Endometrium (tissue), 2 donors: ENCODE results near the gene CFAP20DC.
A peak's percentile ranks its signal among the peaks of the same experiment; 100 is the strongest.
"Not testable (repeated sequence)": the region's sequence is repeated elsewhere in the genome, so short reads cannot be mapped to it uniquely, and the experiment has no call there.

Source experiments
- FAIRE-seq: peaks from 2 replicates; lab custom pipeline; 2012; peaks lifted over from hg19 to GRCh38; lab: Jason Lieb, UNC
- donor health status: control.
- donor health status: control.

The CFAP20DC gene

GRCh38 chr3:59049671-59050331, at the start of gene CFAP20DC:
TSS of gene CFAP20DC (minus strand) at chr3:59050025. CDS start at chr3:59049631, 394 bp downstream.
- FAIRE-seq = peak; percentile 90

DNA sequence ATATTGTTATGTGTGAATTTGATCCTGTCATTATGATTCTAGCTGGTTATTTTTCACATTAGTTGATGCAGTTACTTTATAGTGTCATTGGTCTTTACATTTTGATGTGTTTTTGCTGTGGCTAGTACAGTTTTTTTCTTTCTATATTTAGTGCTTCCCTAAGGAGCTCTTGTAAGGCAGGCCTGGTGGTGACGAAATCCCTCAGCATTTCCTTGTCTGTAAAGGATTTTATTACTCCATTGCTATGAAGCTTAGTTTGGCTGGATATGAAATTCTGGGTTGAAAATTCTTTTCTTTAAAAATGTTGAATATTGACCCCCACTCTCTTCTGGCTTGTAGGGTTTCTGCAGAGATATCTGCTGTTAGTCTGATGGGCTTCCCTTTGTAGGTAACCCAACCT, 48.7 kb upstream of the CFAP20DC start:
- not testable (repeated sequence) for FAIRE-seq

DNA sequence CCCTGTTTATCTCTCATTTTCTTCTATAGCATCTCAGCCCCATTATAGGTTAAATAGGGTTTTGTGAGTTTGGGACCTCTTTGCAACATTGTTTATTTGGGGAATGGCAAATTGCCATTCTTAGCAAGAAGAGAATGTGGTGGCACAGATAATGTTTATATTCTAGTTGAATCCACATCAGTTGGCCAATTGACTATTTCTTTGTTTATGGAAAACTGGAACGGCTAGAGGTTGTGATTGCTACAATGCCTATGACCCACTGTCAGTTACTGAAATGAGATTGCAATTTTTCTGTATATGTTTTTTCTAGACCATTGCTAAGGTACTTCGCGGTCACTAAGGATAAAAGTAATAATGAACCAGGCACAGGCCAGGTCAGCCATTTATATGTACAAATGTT, 44.6 kb upstream of the CFAP20DC start:
- FAIRE-seq = no peak

GRCh38 chr3:59093521-59093920, 43.7 kb upstream of the CFAP20DC start:
- no peak for FAIRE-seq

DNA sequence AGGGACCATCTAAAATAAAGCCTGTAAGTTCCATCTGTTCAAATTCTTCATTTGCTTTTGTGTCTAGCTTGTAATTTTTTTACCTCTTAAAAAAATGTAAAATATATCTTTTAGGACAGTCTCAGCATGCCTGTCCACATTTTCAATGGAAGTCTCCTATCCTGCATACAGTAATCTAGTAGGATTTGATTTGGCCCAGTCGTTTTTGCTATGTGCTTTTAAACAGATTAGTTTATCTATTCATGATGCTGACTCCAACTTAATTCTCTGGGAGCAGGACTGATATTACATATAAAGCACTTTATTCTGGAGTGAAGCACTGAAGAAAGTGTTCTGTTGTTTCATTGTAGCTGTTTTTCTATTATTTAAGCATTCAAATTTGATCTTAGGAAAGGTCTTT, 38.9 kb upstream of the CFAP20DC start:
- FAIRE-seq = no peak

GRCh38 chr3:59085976-59086375, 36.2 kb upstream of the CFAP20DC start:
- no peak for FAIRE-seq

GRCh38 chr3:59084583-59084982, 34.8 kb upstream of the CFAP20DC start:
- no peak for FAIRE-seq

DNA sequence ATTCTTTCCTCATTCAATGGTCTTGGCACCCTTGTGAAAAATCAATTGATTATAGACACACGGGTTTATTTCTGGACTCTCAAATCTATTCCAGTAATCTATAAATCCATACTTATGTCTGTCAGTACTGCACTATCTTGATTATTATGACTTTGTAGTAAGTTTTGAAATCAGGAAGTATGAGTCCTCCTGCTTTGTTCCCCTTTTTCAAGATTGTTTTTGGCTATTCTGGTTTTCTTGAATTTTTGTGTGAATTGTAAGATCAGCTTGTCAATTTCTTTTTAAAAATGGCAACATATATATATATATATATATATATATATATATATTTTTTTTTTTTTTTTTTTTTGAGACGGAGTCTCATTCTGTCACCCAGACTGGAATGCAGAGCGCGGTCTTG, 32.3 kb upstream of the CFAP20DC start:
- no peak for FAIRE-seq

- no peak for FAIRE-seq
Observed at GRCh38 chr3:59081071-59081470, 31.2 kb upstream of the CFAP20DC start.

DNA sequence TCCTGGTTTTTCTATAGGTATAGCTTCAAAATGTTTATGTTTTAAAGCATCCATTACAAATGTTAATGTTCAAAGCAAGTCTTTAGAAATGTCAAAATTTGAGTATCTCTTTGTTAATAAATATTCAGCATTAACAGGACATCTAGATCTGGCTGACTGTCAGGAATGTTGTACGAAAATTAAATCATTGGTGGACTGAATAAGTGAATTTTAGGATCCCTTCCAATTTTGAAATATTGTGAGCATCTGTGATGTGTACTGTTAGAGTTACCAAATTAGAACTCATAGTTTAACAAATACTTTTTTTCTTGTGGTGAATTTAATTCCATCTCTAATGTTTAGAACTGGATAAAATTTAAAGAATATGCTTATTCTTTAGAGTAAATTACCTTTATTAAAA, 30.1 kb upstream of the CFAP20DC start:
- FAIRE-seq = no peak

DNA sequence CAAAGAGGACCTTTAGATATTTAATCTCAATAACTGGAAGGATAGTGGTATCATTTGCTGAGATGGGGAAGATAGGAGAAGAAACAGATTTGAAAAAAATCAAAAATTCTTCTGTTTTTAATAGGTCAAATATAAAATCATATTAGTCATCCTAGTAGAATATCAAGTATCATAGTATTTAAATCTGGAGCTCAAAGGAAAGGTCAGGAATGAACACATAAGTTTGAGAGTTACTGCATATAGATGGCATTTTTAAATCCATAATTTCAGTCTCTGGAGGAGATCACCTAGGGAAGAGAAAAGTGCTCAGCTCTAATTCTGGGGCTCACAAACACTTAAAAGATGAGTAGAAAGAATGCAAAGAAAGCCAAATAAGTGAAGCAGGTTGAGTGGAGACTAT, 24.9 kb upstream of the CFAP20DC start:
- FAIRE-seq = no peak

- FAIRE-seq = peak; percentile 63
Observed at GRCh38 chr3:59072681-59073080, 22.9 kb upstream of the CFAP20DC start.

DNA sequence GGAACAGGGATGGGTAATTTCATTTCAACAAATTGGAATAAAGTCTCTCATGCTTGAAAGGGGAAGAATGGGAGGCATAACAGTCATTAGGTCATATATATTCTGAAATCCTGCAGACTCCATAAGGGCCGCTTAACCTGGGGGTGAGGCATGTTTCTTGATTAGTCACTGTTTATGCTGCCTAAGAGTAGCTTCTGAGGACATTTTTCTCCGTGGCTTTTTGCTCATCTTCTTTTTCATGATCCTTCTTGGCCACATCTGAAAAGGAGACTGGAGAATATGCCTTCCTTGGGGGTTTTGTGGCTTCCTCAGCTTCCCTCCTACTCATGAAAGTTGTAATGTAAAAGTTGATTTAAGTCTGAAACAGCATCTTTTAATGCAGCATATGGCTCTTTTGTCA, 20.0 kb upstream of the CFAP20DC start:
- FAIRE-seq = no peak

GRCh38 chr3:59065240-59065639, 15.4 kb upstream of the CFAP20DC start:
- FAIRE-seq = no peak

GRCh38 chr3:59064728-59065127, 14.9 kb upstream of the CFAP20DC start:
- FAIRE-seq = no peak

DNA sequence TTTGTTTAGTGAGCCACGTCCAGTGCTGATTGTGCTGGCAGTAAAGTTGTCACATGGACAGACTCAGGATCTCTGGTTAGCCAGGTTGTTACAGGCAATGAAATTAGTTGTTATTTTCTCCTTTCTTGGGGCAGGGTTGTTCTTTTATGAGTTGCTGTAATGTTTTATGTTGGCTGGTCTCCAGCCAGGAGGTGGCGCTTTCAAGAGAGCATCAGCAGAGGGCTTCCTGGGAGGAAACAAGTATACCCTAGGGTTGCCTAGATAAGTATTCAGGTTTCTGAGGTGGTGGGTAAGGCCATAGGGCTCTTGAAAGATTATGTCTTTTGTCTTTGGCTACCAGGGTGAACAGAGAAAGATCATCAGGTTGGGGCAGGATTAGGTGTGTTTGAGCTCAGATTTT, 14.5 kb upstream of the CFAP20DC start:
- no peak for FAIRE-seq

DNA sequence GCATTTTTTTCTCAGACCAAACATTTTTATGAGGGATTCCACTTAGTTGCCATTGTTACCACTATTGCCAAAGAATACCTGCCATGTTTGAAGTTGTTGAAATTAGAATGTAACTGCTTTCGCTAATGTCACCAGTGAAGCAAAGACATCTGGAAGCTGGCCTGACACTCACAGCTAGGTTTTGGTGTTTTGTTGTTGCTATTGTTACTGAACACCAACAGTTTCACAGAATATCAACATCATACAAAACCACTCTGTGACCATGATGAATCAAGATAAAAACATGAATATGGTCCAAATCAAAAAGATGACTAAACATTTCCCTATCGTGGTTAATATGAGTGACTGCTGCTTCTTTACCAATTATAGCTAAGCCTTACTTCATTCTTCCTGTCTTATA, 6.9 kb upstream of the CFAP20DC start:
- FAIRE-seq = no peak

DNA sequence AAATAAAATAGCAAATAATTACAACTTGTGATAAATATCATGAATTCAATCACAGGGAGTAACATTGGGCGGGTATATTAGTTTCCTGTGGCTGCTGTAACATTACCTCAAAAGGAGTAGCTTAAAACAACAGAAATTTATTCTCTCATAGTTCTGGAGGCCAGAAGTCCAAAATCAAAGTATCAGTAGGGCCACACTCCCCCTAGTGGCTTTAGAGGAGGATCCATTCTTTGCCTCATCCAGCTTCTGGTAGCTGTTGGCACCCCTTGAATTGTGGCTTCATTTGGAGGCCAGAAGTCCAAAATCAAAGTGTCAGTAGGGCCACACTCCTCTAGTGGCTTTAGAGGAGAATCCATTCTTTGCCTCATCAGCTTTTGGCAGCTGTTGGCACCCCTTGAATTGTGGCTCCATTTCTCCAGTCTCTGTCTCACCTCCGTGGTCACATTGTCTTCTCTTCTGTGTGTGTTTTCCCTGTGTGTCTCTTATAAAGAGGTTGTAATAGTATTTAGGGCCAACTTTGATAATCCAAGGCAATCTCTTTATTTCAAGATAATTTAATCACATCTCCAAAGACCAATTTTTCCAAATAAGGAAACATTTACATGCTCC, 3.1 kb upstream of the CFAP20DC start:
- FAIRE-seq = no peak

- FAIRE-seq = not testable (repeated sequence)
Observed at GRCh38 chr3:59050811-59051414, 1.1 kb upstream of the CFAP20DC start.

GRCh38 chr3:59046839-59047238, 3.0 kb downstream of the CFAP20DC start:
- FAIRE-seq = no peak

DNA sequence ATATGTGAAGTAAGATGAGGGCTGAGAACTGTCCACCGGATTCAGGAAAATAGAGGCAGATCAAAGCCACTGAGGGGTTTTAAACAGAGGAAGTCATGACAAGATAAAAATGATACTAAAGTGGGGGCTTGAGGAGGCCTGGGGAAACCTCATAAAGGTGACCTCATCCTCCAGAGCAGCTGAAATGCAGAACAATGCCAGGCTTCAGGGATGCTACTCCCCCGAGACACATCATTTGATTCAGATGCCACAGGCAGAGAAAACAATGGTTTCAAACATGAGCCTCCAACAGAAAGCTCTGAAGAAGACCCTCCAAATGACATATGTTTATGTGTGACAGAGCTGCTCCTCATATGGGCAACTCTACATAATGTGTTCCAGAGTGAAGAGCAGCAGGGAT, 6.4 kb downstream of the CFAP20DC start:
- no peak for FAIRE-seq

- no peak for FAIRE-seq
Observed at GRCh38 chr3:59040902-59041301, 8.9 kb downstream of the CFAP20DC start.

- FAIRE-seq = no peak
Observed at GRCh38 chr3:59027607-59028006, 22.2 kb downstream of the CFAP20DC start.

DNA sequence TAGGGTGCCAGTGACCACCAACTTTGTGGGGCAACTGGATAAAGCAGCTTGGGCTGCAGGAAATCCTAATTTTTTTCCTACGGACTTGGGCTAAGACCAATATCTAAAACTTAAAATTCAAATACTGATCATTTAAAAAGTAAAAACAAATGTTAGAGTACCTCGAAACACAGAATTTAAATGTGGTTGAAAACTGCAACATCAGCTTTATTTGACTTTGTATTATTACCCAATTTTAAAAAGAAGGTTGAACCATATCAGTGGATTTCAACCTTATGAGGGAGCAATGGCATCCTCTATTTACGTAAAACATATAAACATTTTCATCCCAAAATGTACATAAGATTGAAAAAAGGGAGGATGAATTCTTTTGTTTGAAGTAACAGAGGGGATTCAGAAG, 26.2 kb downstream of the CFAP20DC start:
- no peak for FAIRE-seq
